ENCODE measurements around the gene ADAMTS19. TPM values are rescaled to one million over a fixed set of nuclear protein-coding genes. Genes with fewer than 3 reads are reported as not detected.
"Not testable (repeated sequence)": the region's sequence is repeated elsewhere in the genome, so short reads cannot be mapped to it uniquely, and the experiment has no call there.

The ADAMTS19 gene
- total and polyA plus RNA-seq, 9 donors: 0.18 to 23.5 (median 2.2) TPM

- DNase-seq: no peak
- Histone ChIP-seq H3K4me3 (no peak overlapping the region), H3K36me3 (no peaks in the 10 kb centered on the region), H3K9me3 (no peaks in the 10 kb centered on the region), H3K4me1 (ENCODE audit: insufficient read depth) (no peaks in the 10 kb centered on the region), H3K27me3 (no peaks in the 10 kb centered on the region), H3K27ac (no peak overlapping the region)
- intact Hi-C loops (cut with DNase I): no loop called here
- WGBS, 3 donors: 82 to 91% (median 90%) methylated on average over 2 of the region's 2 CpGs
- TF ChIP-seq CTCF (IDR thresholded peaks at IDR 0.05) (no peak), POLR2A (IDR thresholded peaks at IDR 0.05) (no peak), EP300 (IDR thresholded peaks at IDR 0.05) (no peak)
Measured at GRCh38 chr5:129413570-129413969, 46.5 kb upstream of the ADAMTS19 start.

GRCh38 chr5:129419292-129419691 is 40.8 kb upstream of the ADAMTS19 start:
- Histone ChIP-seq H3K27me3 (no peaks in the 10 kb centered on the region), H3K27ac (no peak overlapping the region), H3K4me1 (ENCODE audit: insufficient read depth) (no peaks in the 10 kb centered on the region), H3K9me3 (no peaks in the 10 kb centered on the region), H3K4me3 (no peak overlapping the region), H3K36me3 (no peaks in the 10 kb centered on the region)
- WGBS, 3 donors: 61 to 78% (median 66%) methylated on average over 3 of the region's 3 CpGs
- intact Hi-C loops (cut with DNase I): no loop called here
- DNase-seq: no peak
- TF ChIP-seq CTCF (IDR thresholded peaks at IDR 0.05) (no peak), POLR2A (IDR thresholded peaks at IDR 0.05) (no peak), EP300 (IDR thresholded peaks at IDR 0.05) (no peak)

- Histone ChIP-seq H3K27ac (no peak overlapping the region), H3K4me3 (no peak overlapping the region), H3K27me3 (no peaks in the 10 kb centered on the region), H3K9me3 (no peaks in the 10 kb centered on the region), H3K4me1 (ENCODE audit: insufficient read depth) (no peaks in the 10 kb centered on the region), H3K36me3 (no peaks in the 10 kb centered on the region)
- intact Hi-C loops (cut with DNase I): no loop called here
- TF ChIP-seq EP300 (IDR thresholded peaks at IDR 0.05) (no peak), POLR2A (IDR thresholded peaks at IDR 0.05) (no peak)
- no peak for DNase-seq
Measured at GRCh38 chr5:129425031-129425430, 35.1 kb upstream of the ADAMTS19 start.

- DNase-seq: no peak
- Histone ChIP-seq H3K4me1 (ENCODE audit: insufficient read depth) (no peaks in the 10 kb centered on the region), H3K36me3 (no peaks in the 10 kb centered on the region), H3K27ac (no peak overlapping the region), H3K4me3 (no peak overlapping the region), H3K9me3 (no peaks in the 10 kb centered on the region), H3K27me3 (no peaks in the 10 kb centered on the region)
- TF ChIP-seq CTCF (IDR thresholded peaks at IDR 0.05): no peak
- no peak for TF ChIP-seq EP300 (IDR thresholded peaks at IDR 0.05)
- TF ChIP-seq POLR2A (IDR thresholded peaks at IDR 0.05): no peak
- intact Hi-C loops (cut with DNase I): no loop called here
- WGBS, 3 donors: 63 to 89% (median 73%) methylated on average over 1 of the region's 1 CpG
Measured at GRCh38 chr5:129426071-129426470, 34.0 kb upstream of the ADAMTS19 start.

GRCh38 chr5:129428636-129429035 is 31.5 kb upstream of the ADAMTS19 start:
- WGBS, 3 donors: 89 to 90% (median 89%) methylated on average over 5 of the region's 5 CpGs
- H3K4me1 ChIP-seq (ENCODE audit: insufficient read depth); H3K36me3 ChIP-seq; H3K4me3 ChIP-seq; H3K27ac ChIP-seq; DNase-seq; intact Hi-C loops (cut with DNase I); H3K9me3 ChIP-seq; H3K27me3 ChIP-seq: not testable (repeated sequence)

- no peaks in the 10 kb centered on the region for H3K27me3 ChIP-seq
- no peak overlapping the region for H3K4me3 ChIP-seq
- no peak for DNase-seq
- no peak overlapping the region for H3K27ac ChIP-seq
- no peak for TF ChIP-seq CTCF (IDR thresholded peaks at IDR 0.05)
- no peak for TF ChIP-seq EP300 (IDR thresholded peaks at IDR 0.05)
- TF ChIP-seq POLR2A (IDR thresholded peaks at IDR 0.05): no peak
- H3K4me1 ChIP-seq (ENCODE audit: insufficient read depth): no peaks in the 10 kb centered on the region
- H3K9me3 ChIP-seq: no peaks in the 10 kb centered on the region
- intact Hi-C loops (cut with DNase I): no loop called here
- H3K36me3 ChIP-seq: no peaks in the 10 kb centered on the region
Measured at GRCh38 chr5:129431406-129431805, 28.7 kb upstream of the ADAMTS19 start.

Data from ovary (tissue), 9 donors.